Activated naive CD8-positive, alpha-beta T cell treated with anti-CD3 and anti-CD28 coated beads, Interleukin-2, amount 10 ng/mL, durations not matched to agents 7 days and 5 days (primary cell): ENCODE measurements around the gene CRYBA4. TPM values are rescaled to one million over a fixed set of nuclear protein-coding genes. Genes with fewer than 3 reads are reported as not detected.
"Not testable (repeated sequence)": the region's sequence is repeated elsewhere in the genome, so short reads cannot be mapped to it uniquely, and the experiment has no call there.

ENCODE experiments used
- ATAC-seq: fragments of 150-1000 bp; cut with Tn5 transposase; one replicate; pipeline ENCODE4 v1.10.0; 2021; ENCODE audit warnings: low read depth, moderate library complexity
- POLR2A ChIA-PET: fragments of 350-600 bp; sonication (Branson Sonifier 250); formaldehyde crosslinking; loops from one replicate; lab custom pipeline; 2021; ENCODE audit warnings: antibody characterized with exemption; lab: Charles Lee
- DNase-seq: peaks from one replicate; pipeline ENCODE4 v3.0.0; 2021
- H3K27ac Mint-ChIP-seq: one replicate; pipeline ENCODE4 v1.8.0; 2022; ENCODE audit warnings: mild to moderate bottlenecking, mixed read lengths
- H3K27me3 Mint-ChIP-seq: one replicate; pipeline ENCODE4 v1.8.0; 2022; ENCODE audit warnings: mild to moderate bottlenecking, moderate library complexity, mixed read lengths
- H3K36me3 Mint-ChIP-seq: one replicate; pipeline ENCODE4 v1.8.0; 2021; ENCODE audit warnings: mild to moderate bottlenecking, mixed read lengths
- H3K4me1 Mint-ChIP-seq: one replicate; pipeline ENCODE4 v1.8.0; 2021; ENCODE audit warnings: mixed read lengths
- H3K4me3 Mint-ChIP-seq: one replicate; pipeline ENCODE4 v1.8.0; 2022; ENCODE audit warnings: mild to moderate bottlenecking, moderate library complexity, mixed read lengths
- H3K9me3 Mint-ChIP-seq: one replicate; pipeline ENCODE4 v1.8.0; 2021; ENCODE audit warnings: mixed read lengths
- total RNA-seq, 2 experiments: library from RNA; stranded (reverse); gene quantifications; one replicate each; pipeline ENCODE4 v1.2.3, GENCODE V29; 2021

Gene CRYBA4
- total RNA-seq, 2 experiments from 2014 or later, result not detected

- peaks cover 10% of the 10 kb centered on the region for H3K4me1 Mint-ChIP-seq
- no peaks in the 10 kb centered on the region for H3K36me3 Mint-ChIP-seq
- no peaks in the 10 kb centered on the region for H3K9me3 Mint-ChIP-seq
- DNase-seq (no peak), ATAC-seq (no peak)
- no peak overlapping the region for H3K4me3 Mint-ChIP-seq
- no peak overlapping the region for H3K27ac Mint-ChIP-seq
- POLR2A ChIA-PET, result no interaction called here
- H3K27me3 Mint-ChIP-seq, result peaks cover 10% of the 10 kb centered on the region
Measured at GRCh38 chr22:26604368-26604767, 17.4 kb upstream of the CRYBA4 start.

DNA sequence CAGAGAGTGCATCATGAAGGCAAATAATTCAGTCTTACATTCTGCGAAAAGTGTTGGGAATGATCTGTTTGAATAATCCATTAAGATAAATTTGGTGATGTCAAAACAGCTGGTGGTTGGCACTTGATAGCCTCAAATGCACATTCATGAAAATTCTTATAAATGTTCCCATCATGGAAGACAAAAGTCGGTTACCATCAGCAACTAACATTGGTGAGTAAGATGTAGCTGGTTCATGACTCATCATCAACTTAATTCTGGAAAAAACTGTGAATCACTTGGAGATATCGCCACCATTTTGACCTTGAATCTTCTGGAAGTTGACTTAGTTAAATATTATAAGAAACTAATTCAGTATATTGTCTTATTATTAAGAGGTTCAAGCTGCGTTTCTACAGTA, 15.2 kb upstream of the CRYBA4 start:
- POLR2A ChIA-PET, result no interaction called here
- H3K9me3 Mint-ChIP-seq, result no peaks in the 10 kb centered on the region
- H3K4me3 Mint-ChIP-seq, result no peak overlapping the region
- DNase-seq (no peak), ATAC-seq (no peak)
- no peaks in the 10 kb centered on the region for H3K36me3 Mint-ChIP-seq
- H3K27ac Mint-ChIP-seq, result no peak overlapping the region
- H3K27me3 Mint-ChIP-seq, result peaks cover 12% of the 10 kb centered on the region
- H3K4me1 Mint-ChIP-seq, result peaks cover 16% of the 10 kb centered on the region

- POLR2A ChIA-PET, result interaction anchor here (0.6 kb wide), 1 partner anchor 33 kb away, joined by 3 read pairs; no protein-coding TSS in a partner anchor
- H3K4me3 Mint-ChIP-seq, result no peak overlapping the region
- H3K27me3 Mint-ChIP-seq, result peaks cover 14% of the 10 kb centered on the region
- no peaks in the 10 kb centered on the region for H3K9me3 Mint-ChIP-seq
- no peak for DNase-seq
- H3K36me3 Mint-ChIP-seq, result no peaks in the 10 kb centered on the region
- ATAC-seq, result no peak
- H3K4me1 Mint-ChIP-seq, result peaks cover 20% of the 10 kb centered on the region
- H3K27ac Mint-ChIP-seq, result no peak overlapping the region
Measured at GRCh38 chr22:26608129-26608528, 13.6 kb upstream of the CRYBA4 start.

- Mint-ChIP-seq H3K4me1 (peaks cover 16% of the 10 kb centered on the region), H3K9me3 (no peaks in the 10 kb centered on the region), H3K4me3 (no peak overlapping the region), H3K36me3 (no peaks in the 10 kb centered on the region), H3K27me3 (peaks cover 17% of the 10 kb centered on the region), H3K27ac (no peak overlapping the region)
- DNase-seq (no peak), ATAC-seq (no peak)
- POLR2A ChIA-PET, result no interaction called here
Measured at GRCh38 chr22:26609287-26609686, 12.5 kb upstream of the CRYBA4 start.

- Mint-ChIP-seq H3K27ac (peak overlapping the region; percentile 83), H3K36me3 (no peaks in the 10 kb centered on the region), H3K27me3 (peaks cover 17% of the 10 kb centered on the region), H3K4me1 (peaks cover 17% of the 10 kb centered on the region), H3K4me3 (peak overlapping the region; percentile 65), H3K9me3 (no peaks in the 10 kb centered on the region)
- DNase-seq (peak; percentile 59), ATAC-seq (peak; percentile 82)
- POLR2A ChIA-PET, result interaction anchor here (0.6 to 1.2 kb wide), 2 partner anchors 13 to 60 kb away, joined by 3 to 4 read pairs; no protein-coding TSS in a partner anchor
Measured at GRCh38 chr22:26610072-26610958, 11.4 kb upstream of the CRYBA4 start.

DNA sequence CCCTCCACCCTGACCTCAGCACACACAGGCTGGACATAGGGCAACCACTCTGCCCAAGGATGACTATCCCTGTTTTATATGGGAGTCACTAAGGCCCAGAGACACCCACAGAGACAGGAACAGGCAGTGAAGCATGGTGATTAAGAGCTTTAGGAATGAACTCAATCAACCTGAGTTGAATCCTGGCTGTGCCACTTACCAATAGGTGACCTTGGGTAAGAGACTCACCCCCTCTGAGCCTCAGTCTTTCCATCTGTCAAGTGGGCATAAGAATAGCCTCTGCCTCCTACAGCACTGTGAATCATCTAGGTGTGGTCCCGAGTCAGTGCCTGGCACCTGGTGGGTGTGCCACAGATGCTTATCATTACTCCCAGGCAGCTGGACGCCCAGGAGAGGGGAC, 10.8 kb upstream of the CRYBA4 start:
- Mint-ChIP-seq H3K4me3 (no peak overlapping the region), H3K9me3 (no peaks in the 10 kb centered on the region), H3K4me1 (peaks cover 20% of the 10 kb centered on the region), H3K27me3 (peaks cover 17% of the 10 kb centered on the region), H3K36me3 (no peaks in the 10 kb centered on the region), H3K27ac (no peak overlapping the region)
- DNase-seq, result no peak
- POLR2A ChIA-PET, result interaction anchor here (1.2 kb wide), 1 partner anchor 14 kb away, joined by 3 read pairs; no protein-coding TSS in a partner anchor
- no peak for ATAC-seq

DNA sequence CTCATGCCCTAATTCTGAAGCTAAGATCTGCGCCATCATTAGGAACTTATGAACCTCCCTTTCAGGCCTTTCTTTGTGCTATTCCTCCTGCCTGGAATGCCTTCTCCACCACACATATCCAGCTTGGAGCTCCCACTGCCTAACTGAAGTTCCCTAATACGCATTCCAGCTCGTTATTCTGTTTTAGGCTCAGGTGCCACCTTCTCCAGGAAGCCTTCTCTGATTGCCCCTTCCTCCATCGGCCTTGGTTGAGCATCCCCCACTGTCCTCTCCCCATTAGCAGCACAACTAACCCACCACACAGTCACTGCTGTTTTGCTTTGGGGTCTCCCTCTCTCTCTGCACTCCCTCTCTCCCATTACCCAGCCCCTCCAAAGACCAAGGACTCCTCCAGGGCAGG, 9.1 kb upstream of the CRYBA4 start:
- POLR2A ChIA-PET, result no interaction called here
- no peaks in the 10 kb centered on the region for H3K36me3 Mint-ChIP-seq
- H3K4me3 Mint-ChIP-seq, result no peak overlapping the region
- H3K27ac Mint-ChIP-seq, result no peak overlapping the region
- DNase-seq (no peak), ATAC-seq (no peak)
- peaks cover 19% of the 10 kb centered on the region for H3K27me3 Mint-ChIP-seq
- peaks cover 29% of the 10 kb centered on the region for H3K4me1 Mint-ChIP-seq
- no peaks in the 10 kb centered on the region for H3K9me3 Mint-ChIP-seq

GRCh38 chr22:26613753-26614152, 8.0 kb upstream of the CRYBA4 start:
- ATAC-seq, H3K27ac Mint-ChIP-seq, H3K36me3 Mint-ChIP-seq, H3K4me3 Mint-ChIP-seq, POLR2A ChIA-PET, H3K9me3 Mint-ChIP-seq, DNase-seq: not testable (repeated sequence)
- Mint-ChIP-seq H3K4me1 (peaks cover 31% of the 10 kb centered on the region), H3K27me3 (peaks cover 14% of the 10 kb centered on the region)

DNA sequence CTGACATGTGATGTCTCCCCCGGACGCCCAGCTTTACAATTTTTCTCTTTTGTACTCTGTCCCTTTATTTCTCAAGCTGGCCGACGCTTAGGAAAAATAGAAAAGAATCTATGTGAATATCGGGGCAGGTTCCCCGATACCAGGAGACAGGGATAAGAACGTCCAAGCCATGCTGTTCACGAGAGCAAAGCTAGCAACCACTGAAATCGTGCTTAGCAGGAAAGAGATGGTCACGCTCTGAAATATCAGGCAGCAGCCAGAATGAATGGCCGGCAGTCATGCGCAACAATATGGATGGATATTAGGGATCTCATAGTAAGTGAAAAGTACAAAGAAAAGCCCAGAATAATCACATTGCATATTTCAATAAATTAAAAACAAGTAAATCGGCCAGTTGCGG, 7.4 kb upstream of the CRYBA4 start:
- Mint-ChIP-seq H3K4me1 (peaks cover 29% of the 10 kb centered on the region), H3K9me3 (no peaks in the 10 kb centered on the region), H3K36me3 (no peaks in the 10 kb centered on the region), H3K27me3 (peaks cover 11% of the 10 kb centered on the region), H3K27ac (no peak overlapping the region), H3K4me3 (no peak overlapping the region)
- DNase-seq, result no peak
- POLR2A ChIA-PET, result no interaction called here
- no peak for ATAC-seq

DNA sequence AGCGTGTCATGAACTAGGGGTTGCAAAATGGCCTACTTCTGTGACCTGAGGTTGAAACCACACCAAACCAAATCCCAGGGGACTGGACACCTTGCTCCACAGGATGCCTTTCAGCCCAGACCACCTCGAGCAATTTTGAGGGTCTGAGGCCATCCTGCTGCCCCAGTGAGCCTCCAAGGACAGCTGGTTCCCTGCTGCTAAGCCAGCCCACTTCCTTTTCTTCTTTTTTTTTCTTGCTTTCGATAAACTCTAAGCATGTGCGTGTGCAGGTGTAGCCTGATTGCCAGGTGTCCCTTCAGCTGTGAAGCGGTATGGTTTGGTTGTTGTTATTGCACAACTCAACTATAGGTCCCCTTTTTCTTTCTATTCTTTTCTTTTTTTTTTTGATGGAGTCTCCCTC, 6.6 kb upstream of the CRYBA4 start:
- Mint-ChIP-seq H3K27ac (no peak overlapping the region), H3K36me3 (no peaks in the 10 kb centered on the region), H3K4me3 (no peak overlapping the region), H3K27me3 (peaks cover 9% of the 10 kb centered on the region), H3K4me1 (peaks cover 25% of the 10 kb centered on the region), H3K9me3 (no peaks in the 10 kb centered on the region)
- POLR2A ChIA-PET, result no interaction called here
- ATAC-seq, result no peak
- no peak for DNase-seq

- no peak for ATAC-seq
- peaks cover 22% of the 10 kb centered on the region for H3K4me1 Mint-ChIP-seq
- no peak overlapping the region for H3K4me3 Mint-ChIP-seq
- DNase-seq, result no peak
- H3K36me3 Mint-ChIP-seq, result no peaks in the 10 kb centered on the region
- peaks cover 9% of the 10 kb centered on the region for H3K27me3 Mint-ChIP-seq
- no peak overlapping the region for H3K27ac Mint-ChIP-seq
- no peaks in the 10 kb centered on the region for H3K9me3 Mint-ChIP-seq
- POLR2A ChIA-PET, result no interaction called here
Measured at GRCh38 chr22:26615830-26616435, 5.8 kb upstream of the CRYBA4 start.

DNA sequence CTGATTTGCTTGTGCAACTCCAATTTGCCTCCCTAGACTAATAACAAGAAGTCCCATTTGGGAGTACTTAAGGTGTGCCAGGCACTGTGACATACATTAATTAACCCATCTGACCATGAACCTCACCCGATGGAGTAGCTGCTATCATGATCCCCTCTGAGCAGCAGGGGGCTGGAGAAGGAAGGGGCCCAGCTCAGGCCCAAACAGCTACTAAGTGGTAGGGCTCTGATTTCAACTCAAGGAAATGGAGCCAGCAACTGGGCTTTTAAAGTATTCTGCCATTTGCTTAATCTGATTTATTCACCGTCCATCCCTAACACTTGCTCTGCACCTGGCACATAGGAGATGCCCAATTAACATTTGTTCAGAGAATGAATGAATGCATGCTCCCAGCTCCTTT, 5.1 kb upstream of the CRYBA4 start:
- Mint-ChIP-seq H3K27ac (no peak overlapping the region), H3K4me3 (no peak overlapping the region), H3K4me1 (peaks cover 22% of the 10 kb centered on the region), H3K36me3 (no peaks in the 10 kb centered on the region), H3K27me3 (peaks cover 9% of the 10 kb centered on the region), H3K9me3 (no peaks in the 10 kb centered on the region)
- no peak for DNase-seq
- POLR2A ChIA-PET, result no interaction called here
- ATAC-seq, result no peak

GRCh38 chr22:26617271-26618199, 4.2 kb upstream of the CRYBA4 start, which contains the start of gene CRYBB1:
CRYBB1 (minus strand) TSS chr22:26618027; CDS start chr22:26616319, 1,708 bp downstream.
- Mint-ChIP-seq H3K9me3 (no peaks in the 10 kb centered on the region), H3K36me3 (no peaks in the 10 kb centered on the region), H3K4me3 (no peak within 1 kb of the TSS), H3K27ac (peak within 1 kb of the TSS; percentile 2), H3K4me1 (peaks cover 22% of the 10 kb centered on the region), H3K27me3 (peaks cover 9% of the 10 kb centered on the region)
- POLR2A ChIA-PET, result no interaction called here
- DNase-seq (no peak), ATAC-seq (peak; percentile 31)
